IPS DF 19.7 (cell line): Measurements from ENCODE around the gene ITSN2.
"Not testable (repeated sequence)": the region's sequence is repeated elsewhere in the genome, so short reads cannot be mapped to it uniquely, and the experiment has no call there.

ENCODE experiments used
- DNase-seq: peaks from one replicate; pipeline ENCODE4 v3.0.0-alpha.2; 2013; ENCODE audit warnings: low read depth, low spot score

The ITSN2 gene

DNA sequence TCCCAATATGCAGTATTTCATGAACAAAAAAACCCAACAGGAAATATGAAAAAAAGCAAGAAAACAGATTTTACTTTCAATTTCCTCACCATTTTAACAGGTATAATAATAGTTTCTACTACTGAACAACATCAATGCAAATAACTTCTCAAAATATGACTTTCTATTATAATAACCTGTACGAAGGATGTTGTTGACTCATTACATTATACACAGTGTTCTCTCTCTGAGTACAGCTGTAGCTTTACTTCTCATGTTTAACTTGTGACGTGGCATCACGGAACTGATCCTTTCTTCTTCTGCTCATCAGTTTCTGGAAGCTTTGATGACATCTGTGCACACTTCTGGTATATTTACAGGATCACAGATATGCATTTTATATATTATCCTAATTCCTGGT, 145.5 kb downstream of the ITSN2 start:
- no peak for DNase-seq

DNA sequence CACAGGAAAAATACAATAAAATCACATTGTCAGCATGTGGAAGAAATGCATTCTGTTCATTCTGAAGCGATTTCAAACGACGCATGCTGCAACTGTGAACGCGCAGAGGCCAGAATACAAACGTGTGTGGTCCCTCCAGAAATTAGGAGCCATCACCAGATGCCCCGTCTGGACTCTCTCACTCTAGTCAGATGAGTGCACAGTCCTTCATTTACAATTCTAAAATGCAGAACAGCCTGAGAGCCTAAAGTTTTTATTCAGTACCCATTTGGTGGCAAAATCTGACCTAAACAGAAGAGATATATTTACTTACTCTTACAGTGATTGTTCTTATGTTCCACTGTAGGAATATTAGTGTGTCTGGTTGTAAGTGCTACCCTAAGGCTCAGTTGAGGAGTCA, 148.9 kb downstream of the ITSN2 start:
- no peak for DNase-seq

DNA sequence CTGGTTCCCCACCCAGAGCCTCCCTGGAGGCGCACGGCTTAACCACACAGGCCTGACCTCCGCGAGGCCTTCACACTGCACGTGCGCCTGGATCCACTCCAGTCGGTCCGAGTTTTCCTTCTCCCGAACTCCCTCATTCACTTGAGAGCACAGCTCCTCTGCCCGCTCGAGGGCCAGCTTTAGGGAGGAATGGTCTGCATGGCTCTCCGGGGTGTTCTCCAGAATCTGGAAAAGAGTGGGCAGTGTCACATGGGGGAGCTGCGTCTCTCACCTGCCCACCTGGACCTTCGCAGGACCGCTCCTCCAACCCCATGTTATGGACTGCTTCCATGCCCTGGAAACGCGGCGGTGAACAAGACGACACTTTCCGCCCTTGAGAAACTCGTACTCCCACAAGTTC, 149.6 kb downstream of the ITSN2 start:
- DNase-seq: no peak

DNA sequence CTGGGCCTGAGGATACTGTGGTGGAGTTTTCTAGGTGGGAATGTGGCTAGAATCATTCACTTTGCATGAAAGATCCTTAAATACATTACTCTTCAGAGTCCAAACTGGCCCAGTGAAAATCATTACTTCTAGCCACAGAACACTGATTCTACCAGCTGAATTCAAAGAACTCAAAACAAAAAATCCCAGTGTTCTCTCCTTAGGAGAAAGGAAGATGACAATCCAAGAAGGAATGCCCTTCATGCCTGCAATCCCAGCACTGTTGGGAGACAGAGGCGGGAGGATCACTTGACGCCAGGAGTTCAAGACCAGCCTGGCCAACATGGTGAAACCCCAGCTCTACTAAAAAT, 150.3 kb downstream of the ITSN2 start:
- DNase-seq: no peak

DNA sequence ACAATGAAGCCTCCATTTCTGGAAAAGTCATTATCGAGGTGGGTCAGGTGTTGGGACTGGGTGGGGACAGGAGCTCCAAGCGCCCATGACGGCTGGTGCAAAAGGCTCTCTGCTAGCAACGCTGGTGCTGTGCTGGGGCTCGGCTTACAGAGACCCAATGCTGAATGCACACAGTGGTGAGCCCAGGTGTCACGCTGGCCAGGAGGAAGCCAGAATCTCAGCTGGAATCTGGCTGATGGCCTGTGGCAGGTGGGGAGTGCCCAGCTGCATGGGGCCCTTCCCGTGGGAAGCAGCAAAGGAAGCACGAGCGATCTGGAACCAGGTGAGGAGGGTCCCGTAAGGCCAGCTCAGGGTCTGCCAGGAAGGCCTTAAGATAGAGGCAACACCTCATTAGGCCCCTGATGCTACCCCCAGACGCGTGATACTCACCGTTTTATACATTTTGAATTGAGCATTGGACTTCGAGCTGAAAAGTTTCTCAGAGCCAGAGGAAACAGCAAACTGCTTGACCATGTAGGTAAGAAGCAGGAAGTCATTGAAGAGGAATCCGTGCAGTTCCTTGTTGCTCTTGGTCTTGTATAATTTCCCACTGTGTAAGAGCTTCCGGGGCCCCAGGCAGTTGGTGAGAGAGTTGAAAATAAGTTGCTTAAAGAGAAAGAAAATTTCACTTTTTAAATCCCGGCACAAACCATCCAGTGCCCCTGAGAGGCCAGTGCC, 150.8 kb downstream of the ITSN2 start:
- DNase-seq: no peak

DNA sequence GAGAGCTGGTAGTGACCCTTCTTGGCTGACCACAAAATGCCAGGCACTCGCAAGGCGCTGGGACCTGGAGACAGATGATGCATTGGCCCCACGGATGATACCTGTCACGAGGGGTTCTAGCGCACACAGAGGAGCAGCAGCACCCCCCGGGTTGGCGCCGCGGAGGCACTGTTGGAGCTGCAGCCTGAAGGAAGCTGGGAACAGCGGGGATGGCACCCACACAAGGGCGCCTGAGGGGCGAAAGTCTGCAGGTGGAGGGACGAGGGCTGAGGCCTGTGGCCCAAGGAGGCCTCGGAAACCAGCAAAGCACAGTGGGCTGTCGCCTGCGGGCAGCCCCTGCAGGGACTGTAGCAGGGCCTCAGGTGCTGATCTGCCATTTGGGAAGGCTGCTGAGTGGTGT, 151.8 kb downstream of the ITSN2 start:
- DNase-seq: no peak

DNA sequence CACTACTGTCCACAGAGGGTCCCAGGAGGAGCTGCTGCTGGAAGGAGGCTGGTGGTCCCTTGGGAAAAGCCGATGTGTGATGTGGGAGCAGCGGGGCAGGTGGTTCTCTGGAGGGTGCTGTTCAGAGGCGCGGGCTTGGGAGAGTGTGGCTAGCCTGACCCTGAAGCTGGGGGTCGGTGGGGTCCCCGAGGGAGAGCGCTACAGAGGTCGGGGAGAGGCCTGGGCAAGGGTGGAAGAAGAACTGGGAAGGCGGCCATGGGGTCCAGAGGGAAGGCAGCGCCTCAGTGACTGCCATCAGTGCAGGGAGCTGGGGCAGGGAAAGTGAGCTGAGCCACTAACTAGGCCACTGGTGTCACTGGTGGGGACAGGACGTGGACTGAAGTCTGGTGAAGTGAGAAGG, 153.0 kb downstream of the ITSN2 start:
- no peak for DNase-seq

DNA sequence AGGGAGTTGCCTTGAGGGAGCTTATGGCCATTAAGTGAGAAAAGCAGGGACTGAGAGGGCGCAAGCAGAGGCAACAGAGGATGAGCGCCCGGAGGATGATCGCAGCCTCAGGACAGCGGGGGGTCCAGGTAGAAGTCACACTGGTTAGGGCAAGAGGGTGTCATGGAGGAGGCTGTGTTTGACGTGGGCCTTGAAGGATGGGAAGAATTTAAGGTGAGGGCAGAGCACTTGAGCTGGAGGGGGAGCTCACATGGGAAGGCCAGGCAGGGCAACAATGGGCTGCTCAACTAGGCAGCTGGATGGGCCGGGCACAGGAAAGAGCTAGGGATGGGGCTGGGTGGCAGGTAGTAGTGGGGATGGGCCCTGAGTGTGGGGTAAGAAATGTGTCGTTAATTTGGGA, 153.6 kb downstream of the ITSN2 start:
- DNase-seq: no peak

DNA sequence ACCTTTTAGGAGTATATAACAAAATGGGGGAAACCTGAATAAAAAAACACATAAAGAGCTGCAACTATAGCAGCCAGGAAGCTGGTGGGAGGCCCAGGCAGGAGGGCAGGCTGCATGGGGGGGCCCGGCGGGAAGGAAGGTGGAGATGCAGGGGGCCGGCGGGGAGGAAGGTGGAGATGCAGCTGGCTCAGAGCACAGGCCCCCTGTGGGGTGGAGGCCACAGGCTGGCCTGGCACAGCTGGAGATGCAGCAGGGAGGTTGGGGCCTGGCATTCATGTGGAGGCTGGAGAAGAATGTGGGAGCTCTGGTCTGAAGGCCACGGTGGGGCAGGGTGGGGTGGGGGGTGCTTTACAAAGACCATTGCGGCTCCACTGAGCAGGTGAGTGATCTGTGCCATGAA, 154.1 kb downstream of the ITSN2 start:
- no peak for DNase-seq

DNA sequence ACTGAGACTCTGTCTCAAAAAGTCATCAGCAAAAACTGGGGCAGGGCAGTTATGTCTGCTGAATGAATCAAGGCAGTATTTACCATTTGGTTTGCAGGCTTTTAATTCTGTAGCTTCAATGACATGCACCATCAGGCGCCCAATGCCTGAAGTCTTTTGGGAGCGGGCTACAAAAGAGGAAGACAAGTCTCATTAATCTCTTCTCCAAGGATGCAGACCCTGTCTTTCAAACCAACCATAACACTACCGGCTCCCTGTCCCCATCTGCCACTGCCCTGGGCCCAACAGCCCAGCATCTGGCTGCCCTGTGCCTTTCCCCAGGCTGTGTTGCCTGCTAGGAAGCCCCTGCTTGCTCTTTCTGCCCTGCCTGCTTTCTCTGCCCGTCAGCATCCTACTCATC, 155.2 kb downstream of the ITSN2 start:
- no peak for DNase-seq

DNA sequence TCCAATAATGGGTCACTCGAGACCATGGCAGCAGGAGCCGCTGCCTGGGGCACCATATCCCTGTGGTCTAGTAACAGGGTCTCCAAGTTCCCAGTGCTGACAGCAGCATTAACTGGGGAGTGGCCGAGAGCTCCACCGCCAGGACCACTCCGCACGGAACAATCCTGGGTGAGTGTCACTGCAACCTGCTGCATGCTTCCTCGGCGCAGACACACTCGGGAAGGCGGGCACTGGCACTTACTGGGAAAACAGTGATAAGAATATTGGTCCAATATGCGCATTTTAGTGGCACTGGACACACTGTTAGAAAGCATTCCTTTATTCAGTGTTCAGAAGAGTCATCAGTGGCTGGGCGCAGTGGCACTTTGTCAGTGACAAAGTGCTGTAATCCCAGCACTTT, 155.8 kb downstream of the ITSN2 start:
- DNase-seq: no peak

DNA sequence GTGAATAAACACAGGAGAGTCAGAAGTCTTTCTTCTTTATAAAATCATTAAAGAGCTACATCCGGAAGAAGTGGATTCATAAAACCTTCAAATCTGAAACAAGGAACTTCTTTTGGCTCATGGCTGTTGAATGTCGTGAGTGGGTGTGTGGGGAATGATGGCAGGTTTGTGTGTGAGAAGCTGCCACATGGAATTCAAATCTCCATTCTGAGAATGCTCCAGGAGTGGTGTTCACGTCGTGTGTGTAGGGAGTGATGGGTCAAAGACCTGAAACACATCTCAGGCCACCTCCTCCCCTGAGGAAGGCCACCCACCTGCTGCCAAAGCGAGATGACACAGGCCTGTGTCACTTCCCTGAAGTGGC, 156.6 kb downstream of the ITSN2 start:
- no peak for DNase-seq

DNA sequence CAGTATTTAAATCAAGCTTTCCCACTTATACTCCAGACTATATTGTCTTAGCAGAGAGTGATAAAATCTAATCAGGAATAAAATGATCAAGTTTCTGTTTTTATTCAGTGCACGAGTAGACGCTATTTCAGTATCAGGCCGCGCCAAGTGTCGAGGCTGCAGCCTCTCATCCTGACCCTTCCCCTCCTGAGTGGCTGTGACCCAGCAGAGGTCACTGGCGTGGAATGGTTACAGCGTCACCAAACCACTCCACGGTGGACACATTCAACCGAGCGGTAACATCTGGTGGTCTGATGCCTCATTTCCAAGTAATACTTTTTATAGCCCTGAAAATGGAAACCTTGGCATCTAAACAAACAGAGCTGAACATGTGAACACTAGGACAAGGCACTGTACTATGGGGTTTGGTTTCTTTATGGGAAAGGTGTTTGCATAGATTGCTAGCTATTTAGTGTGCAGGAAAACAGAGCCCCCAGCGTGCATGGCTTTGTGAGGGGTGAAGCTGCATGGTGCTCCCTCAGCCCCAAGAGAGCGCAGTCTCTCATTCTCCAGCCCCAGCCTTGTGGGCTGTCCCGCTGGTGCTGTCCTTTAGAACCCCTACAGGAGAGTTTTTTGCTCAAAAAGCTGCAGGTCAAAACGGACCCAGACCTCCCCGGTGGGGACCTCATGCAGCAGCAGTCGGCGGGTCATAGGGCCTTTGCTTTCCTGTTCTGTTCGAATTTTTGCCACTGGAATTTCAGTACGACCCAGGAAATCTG, 157.1 kb downstream of the ITSN2 start:
- no peak for DNase-seq

DNA sequence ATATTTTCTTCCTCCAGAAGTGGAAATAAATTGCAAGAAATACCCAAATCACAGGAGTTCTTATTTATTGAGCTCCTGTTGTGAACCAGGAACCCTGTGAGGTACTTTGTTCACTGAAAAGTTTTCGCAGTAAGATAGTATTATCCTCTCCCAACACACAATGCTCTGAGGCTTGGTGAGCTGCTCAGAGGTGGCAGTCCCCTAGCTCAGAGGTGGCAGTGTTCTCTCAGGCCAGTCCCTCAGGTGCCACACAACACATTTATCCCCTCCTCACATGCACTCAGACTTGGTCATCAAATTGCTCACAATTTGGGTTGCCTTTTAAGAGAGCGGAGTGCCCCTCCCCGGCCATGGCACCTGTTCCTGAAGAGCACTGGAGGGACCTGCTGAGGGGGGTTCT, 159.5 kb downstream of the ITSN2 start:
- DNase-seq: no peak

DNA sequence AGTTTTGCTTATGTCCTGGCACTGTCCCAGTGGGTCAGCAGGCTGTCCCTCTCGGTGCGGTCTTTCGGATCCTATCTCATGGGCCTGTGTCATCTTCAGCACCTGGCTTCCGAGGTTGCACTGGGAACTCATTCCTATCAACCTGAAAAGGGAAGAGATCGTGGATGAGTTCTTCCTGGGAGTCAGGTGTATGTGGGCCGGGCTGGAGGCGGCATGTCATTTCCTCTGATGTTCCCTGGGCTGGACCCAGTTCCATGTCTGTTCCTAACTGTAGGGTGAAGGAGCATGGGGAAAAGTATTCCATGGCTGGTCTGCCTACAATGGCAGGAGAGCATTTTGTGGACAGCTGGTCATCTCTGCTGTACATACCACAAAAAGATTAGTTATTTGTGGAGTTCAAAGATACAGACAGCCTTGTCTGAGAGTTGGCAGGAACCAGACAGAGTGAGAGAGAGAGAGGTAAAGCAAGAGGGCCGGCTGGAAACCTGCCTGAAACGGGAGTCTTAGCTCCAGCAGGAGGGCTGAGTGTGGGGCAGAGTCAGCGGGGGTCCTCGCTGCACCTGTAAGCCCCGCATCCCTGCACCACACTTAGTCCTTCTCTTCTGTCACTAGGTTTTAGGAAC, 160.3 kb downstream of the ITSN2 start:
- no peak for DNase-seq

DNA sequence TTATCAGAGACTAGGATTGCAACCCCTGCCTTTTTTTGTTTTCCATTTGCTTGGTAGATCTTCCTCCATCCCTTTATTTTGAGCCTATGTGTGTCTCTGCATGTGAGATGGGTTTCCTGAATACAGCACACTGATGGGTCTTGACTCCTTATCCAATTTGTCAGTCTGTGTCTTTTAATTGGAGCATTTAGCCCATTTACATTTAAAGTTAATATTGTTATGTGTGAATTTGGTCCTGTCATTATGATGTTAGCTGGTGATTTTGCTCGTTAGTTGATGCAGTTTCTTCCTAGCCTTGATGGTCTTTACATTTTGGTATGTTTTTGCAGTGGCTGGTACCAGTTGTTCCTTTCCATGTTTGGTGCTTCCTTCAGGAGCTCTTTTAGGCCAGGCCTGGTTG, 163.1 kb downstream of the ITSN2 start:
- DNase-seq: not testable (repeated sequence)

DNA sequence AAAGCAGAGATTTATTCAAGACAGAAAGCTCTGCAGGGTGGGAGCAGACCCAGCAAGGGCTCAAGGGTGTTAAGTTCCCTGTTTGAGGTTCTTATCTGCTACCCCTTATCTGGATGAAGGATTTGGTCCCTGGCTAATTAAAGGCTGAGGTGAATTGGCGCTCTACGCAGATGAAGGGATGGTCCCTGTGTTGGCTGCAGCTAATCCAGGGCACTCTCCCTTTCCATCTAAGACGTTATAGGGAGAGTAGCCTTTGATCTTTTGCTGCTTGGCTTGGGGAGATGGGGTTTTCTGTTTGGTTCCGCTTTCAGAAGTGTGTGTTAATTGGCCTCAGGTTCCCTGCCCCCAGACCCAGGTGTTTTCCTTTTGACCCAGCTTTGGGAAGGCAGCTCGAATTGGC, 168.5 kb downstream of the ITSN2 start:
- DNase-seq: no peak

DNA sequence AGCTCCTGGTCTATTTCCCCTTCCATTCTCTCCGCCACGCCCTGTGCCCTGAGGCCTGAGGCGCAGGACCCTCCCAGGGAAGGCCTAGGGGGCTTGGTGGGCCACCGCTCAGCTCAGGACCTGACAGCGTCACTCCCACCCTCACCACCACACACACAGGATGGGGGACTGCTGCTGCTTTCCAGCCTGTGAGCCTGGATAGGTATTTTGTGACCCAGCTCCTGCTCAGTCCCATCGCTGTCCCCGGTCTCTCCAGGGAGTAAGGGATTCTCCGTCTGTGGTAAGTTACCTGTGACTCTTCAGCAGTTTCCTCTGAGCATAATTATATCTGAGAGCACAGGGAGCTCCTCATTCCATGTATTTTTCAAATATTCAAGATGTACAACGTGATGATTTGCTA, 169.2 kb downstream of the ITSN2 start:
- no peak for DNase-seq

DNA sequence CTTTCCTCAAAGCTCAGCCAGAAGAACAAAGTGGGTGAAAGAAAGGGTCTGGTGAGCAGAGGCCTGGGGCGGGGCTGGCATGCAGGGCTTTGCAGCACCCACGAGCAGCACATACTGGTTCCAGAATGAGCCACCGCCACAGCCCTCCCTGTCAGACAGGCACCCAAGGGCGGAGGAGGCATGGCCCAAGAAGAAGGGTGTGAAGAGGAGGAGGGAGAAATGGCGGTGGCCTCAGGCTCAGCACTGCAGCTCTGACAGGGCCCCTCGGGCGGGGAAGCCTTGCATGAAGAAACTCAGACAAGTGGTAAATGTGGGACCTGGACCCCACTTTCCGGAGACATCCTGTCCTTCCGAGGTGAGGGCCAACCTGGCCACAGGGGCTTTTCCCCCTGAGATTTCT, 169.8 kb downstream of the ITSN2 start:
- DNase-seq: no peak

DNA sequence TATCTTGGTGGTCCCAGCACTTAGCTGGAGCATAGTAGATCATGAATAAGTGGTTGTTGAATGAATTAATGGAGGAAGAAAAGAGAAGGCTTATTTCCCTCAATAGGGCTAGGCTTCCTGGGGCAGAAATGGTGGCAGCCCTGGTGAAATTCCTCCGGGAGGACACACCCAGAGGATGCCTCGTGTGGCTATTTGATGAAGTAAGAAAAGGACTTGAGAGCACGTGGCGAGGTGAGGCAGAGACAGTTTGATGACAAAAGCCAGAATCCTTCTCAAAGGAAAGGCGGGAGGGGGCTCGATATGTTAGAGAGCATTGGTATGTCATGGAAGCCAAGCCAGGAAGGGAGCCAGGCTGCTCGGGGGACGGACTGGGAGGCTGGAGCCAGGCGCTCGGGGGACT, 170.8 kb downstream of the ITSN2 start:
- DNase-seq: no peak

DNA sequence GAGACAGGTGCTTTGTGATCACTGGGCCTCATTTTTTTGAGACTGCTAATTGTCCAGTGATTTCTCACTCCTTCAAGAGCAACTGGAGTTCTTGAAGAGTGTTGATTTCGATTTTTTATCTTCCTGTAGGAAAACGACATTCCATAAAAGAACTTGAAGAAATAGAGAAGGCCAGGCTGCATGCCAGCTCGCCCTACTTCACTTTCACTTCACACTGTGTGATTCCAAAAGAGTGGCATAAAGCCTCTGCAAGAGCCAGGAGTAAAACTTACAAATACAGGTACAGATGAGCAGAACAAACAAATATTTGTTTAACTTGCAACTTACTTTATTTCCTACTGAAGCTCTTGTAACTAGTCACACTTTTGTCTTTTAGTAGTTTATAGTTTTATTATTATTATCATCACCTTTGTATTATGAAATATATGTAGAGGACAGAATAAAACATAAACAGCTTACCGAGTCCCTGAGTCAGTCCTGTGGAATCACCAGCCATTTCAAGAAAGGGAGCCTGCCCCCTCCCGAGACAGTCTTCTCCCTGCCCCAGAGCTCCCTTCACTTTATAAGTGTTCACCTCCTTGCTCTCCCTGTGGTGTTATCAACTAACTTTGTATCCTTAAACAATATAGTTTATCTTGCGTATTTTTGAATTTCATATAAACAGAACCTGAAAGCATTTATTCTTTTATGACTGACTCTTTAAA, 176.8 kb downstream of the ITSN2 start:
- DNase-seq: no peak

DNA sequence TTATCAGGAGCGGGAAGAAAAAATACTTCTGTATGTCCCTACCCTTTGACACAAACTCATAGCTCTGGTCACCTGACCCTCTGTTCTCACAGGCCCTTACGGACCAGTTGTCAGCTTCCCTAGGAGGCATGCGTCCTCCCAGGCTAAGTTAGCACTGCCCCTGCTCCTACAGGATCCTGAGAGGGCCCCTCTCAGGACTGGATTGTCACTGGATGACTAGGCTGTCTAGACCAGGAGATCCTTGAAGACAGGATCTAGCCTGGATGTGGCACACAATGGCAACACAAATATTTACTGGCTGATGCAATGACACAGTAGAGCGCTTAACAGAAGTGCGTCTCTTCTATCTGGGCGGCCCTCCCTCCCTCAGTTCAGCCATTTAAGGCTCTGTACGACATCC, 177.8 kb downstream of the ITSN2 start:
- DNase-seq: no peak

DNA sequence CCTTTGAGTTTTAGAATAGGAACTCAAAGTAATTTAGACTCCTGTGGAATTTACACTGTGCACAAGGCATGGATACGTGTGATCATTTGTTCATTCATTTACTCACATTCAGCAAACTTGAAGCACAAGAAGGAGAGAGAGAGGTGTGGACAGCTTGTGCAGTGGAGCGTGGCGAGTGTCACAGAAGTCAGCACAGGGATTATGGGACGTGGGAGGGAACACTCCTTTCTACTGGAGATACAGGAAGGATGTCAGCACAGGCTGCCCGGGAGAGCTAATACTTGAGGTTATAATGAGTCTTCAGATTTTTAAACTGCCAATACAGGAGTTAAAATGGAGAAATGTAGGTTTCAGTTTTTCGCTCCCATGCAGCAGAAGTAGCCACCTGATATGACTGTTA, 178.5 kb downstream of the ITSN2 start:
- DNase-seq: no peak
